IPS-11a (cell line): ENCODE data around the gene FAM163A.

Experiments used
- H3K4me3 ChIP-seq: one replicate; pipeline ENCODE4 v1.5.1; 2013; ENCODE audit warnings: low read depth, low read length, control low read depth

The FAM163A gene

DNA sequence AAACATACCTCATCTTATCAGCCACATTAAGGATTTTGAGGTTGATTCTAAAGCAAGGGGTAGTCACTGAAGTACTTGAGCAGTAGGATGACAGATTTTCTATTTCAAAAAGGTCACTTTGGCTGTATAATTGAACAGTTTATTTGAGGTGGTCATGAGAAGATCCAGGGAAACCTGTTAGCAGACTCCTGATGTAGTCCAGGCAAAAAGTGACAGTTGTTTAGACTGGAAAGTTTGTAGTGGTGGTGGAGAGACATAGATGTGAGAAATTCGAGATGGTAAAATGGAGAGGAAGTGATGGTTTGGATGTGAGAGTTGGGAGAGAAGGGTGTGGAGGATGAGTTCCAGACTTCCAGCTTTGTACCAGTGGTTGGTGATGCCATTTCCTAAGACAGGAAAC is 7.5 kb downstream of the FAM163A start:
- no peak overlapping the region for H3K4me3 ChIP-seq

DNA sequence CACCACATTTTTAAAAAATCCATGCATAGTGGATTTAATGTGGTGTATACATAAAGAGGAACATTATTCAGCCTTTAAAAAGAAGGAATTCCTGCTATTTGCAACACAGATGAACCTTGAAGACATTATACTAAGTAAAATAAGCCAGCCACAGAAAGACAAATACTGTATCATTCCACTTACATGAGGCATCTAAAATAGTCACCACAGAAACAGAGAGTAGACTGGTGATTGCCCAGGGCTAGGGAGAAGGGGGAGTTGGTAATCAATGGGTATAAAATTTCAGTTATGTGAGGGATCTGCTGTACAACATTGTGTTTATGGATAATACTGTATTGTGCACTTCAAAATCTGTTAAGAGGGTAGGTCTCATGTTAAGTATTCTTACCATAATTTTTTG is 10.0 kb downstream of the FAM163A start:
- no peak overlapping the region for H3K4me3 ChIP-seq

DNA sequence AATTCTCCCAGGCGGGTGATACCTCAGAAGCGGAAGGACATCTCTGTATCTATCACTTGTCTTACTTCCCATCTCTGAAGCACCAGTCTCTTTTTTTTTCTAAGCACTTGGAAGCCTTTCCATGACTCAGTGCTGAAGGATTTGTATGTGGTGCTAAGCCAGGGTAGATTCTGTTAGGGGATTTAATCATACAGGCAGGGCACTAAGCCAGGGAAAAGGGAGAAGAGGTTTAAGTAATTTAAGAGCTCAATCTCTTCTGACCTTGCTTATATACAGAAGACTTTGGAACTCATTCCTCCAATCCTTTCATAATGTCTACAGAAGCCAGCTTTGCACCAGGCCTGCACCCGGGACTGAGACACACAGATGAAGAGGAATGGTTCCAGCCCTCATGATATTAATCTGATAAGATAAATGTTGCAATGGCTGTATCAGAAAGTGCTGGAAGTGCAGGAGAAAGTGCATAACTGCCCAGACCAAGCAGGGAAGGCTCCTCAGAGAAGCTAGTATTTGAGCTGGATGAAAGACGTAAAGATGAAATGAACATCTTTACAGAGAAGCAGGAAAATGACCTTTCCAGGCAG is 11.0 kb downstream of the FAM163A start:
- H3K4me3 ChIP-seq = no peak overlapping the region

DNA sequence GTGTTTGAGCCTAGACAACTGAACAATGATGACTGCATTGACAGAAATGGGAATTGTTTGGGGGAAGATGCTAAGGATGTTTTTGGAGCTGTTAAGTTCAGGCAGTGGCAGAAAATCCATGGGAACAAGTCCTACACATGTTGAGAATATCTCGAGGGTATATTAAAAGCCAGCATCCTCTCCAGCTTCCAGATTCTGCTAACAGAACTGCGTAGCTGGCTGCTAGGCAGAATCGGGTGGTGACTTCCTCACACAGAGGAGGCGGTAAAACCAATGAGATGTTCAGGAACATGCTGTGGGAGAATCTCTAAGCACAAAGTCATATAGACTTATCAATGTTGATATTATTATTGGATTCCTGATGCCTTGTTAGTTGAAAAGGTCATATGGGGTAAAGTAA is 14.8 kb downstream of the FAM163A start:
- no peak overlapping the region for H3K4me3 ChIP-seq

DNA sequence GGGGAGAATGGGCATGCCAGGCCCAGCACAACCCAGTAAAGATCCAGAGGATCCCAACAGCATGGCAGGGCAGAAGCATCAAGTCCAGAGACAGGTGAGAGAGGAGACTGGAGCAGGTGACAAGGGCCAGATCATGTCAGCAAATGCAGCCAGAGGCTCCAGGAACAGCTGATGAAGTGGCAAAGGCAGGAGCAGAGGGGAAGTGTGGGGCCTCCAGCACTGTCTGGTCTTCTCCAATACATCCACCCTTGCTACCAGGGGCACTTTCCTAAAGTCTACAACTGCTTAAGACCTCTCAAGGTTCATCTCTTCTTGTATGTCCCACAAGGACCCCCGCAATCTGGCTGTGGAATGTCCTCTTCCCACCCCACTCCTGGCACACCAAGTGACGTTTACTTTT is 17.4 kb downstream of the FAM163A start:
- H3K4me3 ChIP-seq = no peak overlapping the region

DNA sequence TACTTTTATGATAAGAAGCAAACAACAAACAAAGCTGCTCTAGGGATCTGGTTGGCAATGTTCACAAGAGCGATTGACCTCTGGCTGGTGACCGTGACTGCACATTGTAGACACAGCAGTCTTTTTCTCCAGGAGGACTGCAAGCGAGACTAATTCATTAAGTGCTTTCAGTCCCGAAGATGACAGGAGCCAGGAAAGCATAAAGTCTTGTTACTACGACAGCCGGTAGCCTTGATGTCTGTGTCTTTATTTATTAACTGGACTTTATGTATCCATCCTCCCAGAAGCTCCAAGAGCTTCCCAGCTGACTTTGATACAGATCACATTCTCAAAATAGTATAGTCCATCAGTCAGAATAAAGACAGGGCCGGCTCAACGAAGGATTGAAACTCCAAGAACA is 18.2 kb downstream of the FAM163A start:
- H3K4me3 ChIP-seq = no peak overlapping the region

DNA sequence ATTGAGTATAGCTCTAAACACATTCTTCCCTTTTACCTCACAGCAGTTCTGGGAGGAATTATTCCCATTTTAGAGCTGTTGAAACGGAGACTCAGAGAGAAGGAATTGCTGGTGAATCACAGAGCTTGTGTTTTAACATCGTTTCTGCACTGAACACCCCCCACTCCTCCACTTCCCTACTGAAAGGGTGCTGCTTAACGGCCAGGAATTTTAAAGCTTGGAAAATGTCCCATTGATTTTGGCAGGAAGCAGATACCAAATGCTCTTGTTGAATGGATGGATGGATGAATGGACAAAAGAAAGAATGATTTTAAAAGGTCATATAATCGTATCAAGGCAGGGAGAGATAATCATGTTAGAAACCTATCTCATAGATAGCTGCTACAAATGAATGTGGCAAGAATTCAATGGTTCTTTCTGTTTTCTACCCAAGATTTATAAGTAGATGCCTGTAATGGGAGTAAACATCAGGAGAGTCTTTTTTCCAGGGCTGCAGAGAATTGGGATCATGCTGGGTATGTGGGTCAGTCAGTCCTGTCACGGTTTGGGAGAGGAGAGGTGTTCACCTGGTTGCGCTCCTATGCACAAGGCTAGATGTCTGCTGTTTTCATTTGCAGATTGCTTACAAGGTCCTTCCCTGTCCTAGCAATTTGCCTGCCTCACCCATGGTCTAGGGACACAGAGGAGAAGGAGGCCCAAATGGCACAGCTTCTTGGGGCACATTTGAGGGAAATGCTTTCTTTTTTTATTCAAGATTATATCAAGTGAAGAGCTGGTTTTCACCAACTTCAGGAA is 19.0 kb downstream of the FAM163A start:
- no peak overlapping the region for H3K4me3 ChIP-seq

- H3K4me3 ChIP-seq = no peak overlapping the region
Measured at GRCh38 chr1:179767177-179767581, 24.1 kb downstream of the FAM163A start.

DNA sequence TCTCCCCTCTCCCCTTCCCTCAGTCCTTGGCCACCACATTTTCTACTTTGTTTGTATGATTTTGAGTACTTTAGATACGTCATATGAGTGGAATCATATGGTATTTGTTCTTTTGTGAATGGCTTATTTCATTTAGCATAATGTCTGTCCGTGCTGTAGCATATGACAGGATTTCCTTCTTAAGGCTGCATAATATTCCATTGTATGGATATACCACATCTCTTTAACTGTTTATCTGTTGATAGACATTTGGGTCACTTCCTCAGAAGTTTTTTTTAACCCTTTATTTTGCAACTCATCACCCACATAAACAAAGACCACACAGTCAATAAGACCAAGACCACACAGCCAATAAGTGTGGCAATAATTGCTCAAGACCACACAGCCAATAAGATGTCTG is 24.9 kb downstream of the FAM163A start:
- H3K4me3 ChIP-seq = no peak overlapping the region

- no peak overlapping the region for H3K4me3 ChIP-seq
Measured at GRCh38 chr1:179770887-179771502, 27.9 kb downstream of the FAM163A start.

- H3K4me3 ChIP-seq = no peak overlapping the region
Measured at GRCh38 chr1:179773264-179773663, 30.2 kb downstream of the FAM163A start.

DNA sequence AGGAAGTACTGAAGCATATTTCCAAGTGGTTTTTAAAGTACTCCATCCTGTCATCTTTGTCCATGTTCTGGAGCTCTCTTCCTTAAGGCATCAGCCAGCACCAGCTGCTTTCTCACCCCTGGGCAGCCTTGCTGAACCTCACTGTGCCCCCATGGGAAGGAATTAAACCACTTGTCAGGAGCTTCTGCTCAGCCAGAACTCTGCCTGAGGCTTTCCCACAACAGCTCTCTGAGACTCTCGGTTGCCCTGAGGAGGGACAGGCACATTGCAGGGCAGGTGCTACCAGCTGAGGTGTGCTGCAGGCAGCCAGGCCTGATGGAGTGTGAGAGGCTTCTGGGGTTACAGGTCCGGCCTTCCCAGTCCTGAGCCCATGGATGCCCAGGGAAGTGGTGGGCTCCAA is 30.9 kb downstream of the FAM163A start:
- no peak overlapping the region for H3K4me3 ChIP-seq

- no peak overlapping the region for H3K4me3 ChIP-seq
Measured at GRCh38 chr1:179774566-179774965, 31.5 kb downstream of the FAM163A start.

DNA sequence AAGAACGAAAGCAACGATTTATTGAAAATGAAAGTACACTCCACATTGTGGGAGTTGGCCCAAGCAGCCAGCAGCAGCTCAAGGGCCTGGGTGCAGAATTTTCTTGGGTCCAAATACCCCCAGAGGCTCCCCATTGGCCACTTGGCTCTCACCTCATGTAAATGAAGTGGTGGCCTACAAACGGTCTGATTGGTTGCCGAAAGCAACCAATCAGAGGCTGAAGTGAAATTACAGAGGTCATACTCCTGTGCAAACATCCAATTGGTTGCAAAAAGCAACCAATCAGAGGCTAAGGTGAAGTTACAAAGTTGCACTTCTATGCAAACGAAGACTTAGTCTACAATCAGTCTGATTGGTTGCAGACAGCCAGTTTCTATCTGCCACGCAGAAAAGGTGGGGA is 31.9 kb downstream of the FAM163A start:
- H3K4me3 ChIP-seq = no peak overlapping the region

DNA sequence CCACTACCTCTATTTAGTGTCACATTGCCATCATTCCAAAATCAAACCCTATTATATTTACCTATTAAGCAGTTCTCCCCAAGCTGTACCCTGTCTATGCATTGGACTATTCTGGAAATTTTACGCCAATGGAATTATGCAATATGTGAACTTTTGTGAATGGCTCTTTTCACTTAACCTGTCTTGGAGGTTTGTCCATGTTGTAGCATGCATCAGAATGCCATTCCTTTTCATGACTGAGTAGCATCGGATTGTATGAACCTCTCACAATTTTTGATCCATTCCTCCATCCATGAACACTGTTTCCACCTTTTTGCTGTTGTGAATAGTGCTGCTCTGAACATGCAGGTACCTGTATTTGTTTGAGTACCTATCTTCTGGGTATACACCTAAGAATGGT is 33.7 kb downstream of the FAM163A start:
- no peak overlapping the region for H3K4me3 ChIP-seq

- no peak overlapping the region for H3K4me3 ChIP-seq
Measured at GRCh38 chr1:179777731-179778130, 34.6 kb downstream of the FAM163A start.

DNA sequence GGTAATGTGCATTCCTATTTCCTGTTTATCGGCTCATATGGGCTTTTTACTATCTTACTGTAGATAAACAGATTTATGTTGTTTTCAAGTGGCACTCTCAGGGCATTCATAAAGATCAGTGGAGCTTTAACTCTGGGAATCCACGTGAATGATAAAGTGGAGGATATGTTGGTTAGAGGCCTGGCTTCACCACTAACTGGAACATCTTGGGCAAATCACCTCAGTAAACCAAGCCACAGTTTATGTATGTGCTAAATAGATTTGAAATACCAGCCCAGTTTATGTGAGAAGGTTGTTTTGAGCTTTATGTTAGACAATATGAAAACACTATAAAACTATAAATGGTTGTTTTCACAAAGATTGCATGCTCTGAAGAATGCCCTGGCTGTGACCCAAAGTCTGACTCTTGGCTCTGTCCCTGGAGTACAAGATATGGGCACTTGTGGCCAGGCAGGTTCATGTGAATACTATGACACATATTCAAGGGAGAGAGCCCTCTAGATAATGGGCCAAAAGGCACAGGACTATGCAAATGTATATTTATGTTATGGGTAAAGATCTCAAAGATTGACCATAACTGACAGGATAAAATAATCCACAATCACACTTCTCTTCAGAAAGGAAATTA is 36.7 kb downstream of the FAM163A start:
- H3K4me3 ChIP-seq = no peak overlapping the region

DNA sequence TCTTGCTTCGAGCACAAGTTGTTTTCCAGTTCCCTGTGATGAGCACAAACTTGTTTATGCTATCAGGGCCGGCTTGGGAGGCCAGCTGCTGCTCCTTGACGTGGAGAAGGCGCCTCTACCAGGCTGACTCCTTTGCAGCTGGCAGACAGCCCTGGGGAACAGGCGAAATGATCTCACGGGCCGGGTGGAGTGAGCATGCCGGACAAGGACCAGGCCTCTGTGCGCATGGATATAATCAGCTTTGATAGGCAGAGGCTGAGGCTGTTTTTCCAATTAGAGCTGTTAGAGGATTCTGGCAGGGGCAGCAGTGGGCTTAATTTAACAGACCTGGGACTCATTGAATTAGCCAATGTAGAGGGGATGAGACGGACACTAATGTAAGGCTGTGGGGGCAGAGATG is 38.9 kb downstream of the FAM163A start:
- H3K4me3 ChIP-seq = no peak overlapping the region

GRCh38 chr1:179785031-179785431 is 41.9 kb downstream of the FAM163A start:
- no peak overlapping the region for H3K4me3 ChIP-seq

DNA sequence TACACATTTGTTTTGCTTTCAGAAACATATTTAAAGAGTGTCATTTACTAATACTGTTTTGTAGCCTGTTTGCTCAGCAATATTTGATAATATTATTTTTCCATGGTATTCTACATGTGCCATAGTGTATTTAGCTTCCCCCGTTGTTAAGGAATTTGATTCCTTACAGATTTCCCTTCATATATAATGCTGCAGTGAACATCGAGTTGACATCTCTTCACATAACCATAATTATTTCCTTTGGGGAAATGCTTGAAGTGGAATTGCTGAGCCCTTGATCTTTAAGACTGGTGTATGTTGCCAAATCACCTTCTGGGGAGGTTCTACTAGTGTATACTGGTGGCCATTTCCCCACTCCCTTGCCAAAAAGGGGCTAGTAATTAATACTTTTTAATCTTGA is 42.6 kb downstream of the FAM163A start:
- H3K4me3 ChIP-seq = no peak overlapping the region

DNA sequence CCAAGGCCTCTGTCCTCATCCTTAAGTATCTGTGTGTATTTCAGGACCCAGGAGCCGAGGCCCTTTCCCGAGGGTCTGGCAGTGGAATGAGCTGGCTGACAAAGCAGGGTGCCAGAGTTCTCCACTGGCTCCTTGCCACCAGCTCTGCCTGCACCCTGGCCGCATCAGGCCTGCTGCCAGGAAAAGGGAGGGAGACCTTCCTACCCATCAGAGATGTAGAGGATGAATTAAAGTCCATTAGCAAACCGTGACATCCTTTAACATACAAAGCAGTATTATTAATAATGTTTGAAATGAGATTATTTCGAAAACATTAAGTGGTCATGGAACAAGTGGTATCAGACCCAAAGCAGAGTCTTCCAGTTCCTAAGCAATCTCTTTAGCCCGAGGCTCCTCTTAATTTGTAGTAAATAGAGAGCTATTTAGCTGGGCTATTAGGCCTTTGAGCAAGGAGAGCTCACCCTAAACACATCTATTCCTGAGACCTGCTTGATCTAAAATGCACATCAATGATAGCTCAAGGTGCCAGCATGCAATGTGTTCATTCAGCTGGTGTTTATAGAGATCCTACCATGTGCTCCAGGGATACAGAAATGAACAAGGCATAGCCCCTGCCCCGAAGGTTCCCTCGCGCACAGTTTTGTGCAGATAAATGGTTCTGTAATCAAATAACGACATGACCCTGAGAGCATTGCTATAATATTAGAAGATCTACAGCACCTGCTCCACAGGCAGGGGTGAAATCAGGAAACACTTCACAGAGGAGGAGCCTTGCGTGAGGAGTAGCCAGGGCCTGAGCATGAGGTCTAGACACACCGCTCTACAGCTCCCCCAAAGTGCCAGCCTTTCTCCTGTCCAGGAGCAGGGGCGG is 44.0 kb downstream of the FAM163A start:
- no peak overlapping the region for H3K4me3 ChIP-seq
